NCI-H2196 treated with DMSO at 0.1 percent for 48 hours (cell line): Measurements from ENCODE around the gene TMEM223.
A peak's percentile ranks its signal among the peaks of the same experiment; 100 is the strongest.
"Not testable (repeated sequence)": the region's sequence is repeated elsewhere in the genome, so short reads cannot be mapped to it uniquely, and the experiment has no call there.

Source experiments
- DNase-seq: peaks from one replicate; lab custom pipeline; 2025; ENCODE audit not compliant: unreplicated experiment; lab: John Stamatoyannopoulos, UW

TMEM223 gene, protein sequence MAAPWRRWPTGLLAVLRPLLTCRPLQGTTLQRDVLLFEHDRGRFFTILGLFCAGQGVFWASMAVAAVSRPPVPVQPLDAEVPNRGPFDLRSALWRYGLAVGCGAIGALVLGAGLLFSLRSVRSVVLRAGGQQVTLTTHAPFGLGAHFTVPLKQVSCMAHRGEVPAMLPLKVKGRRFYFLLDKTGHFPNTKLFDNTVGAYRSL

DNA sequence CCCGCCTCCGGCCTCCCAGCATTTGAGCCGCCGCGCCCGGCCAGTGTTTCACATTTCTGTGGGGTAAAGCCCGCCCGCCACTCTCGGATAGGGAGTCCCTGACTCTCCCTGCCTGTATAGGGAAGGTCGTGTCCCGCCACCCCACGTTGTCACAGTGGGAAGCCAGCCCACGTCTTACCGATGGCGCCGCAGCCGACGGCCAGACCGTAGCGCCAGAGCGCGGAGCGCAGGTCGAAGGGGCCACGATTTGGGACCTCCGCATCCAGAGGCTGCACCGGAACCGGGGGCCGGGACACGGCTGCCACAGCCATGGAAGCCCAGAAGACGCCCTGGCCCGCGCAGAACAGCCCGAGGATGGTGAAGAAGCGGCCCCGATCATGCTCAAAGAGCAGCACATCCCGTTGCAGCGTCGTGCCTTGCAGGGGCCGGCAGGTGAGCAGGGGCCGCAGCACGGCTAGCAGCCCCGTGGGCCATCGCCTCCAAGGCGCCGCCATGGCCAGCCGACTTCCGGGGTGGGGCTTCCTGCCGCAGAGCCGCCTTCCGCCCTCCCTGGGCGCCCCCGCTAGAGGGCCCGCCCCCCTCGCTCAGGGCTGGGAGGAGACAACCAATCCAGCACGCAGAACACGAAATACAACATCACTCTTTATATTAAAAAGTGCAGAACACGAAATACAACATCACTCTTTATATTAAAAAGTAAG, at the start of gene TMEM223:
TSS of gene TMEM223 (minus strand) at position 506 of the 701 bp plus-strand sequence. CDS start at position 494, 12 bp downstream.
- peak; percentile 80 for DNase-seq

DNA sequence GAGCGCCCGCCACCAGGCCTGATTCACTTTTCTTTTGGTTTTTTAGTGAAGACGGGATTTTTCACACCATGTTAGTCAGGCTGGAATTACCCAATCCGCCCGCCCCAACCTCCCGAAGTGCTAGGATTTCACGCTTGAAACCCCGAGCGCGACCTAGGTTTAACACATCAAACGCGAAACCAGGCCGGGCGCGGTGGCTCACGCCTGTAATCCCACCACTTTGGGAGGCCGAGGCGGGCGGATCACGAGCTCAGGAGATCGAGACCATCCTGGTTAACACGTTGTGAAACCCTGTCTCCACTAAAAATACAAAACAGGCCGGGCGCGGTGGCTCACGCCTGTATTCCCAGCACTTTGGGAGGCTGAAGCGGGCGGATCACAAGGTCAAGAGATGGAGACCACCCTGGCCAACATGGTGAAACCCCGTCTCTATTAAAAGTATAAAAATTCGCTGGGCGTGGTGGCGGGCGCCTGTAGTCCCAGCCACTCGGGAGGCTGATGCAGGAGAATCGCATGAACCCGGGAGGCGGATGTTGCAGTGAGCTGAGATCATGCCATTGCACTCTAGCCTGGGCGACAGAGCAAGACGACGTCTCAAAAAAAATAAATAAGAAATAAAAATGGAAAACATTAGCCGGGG, 49.0 kb upstream of the TMEM223 start:
- peak; percentile 50 for DNase-seq

DNA sequence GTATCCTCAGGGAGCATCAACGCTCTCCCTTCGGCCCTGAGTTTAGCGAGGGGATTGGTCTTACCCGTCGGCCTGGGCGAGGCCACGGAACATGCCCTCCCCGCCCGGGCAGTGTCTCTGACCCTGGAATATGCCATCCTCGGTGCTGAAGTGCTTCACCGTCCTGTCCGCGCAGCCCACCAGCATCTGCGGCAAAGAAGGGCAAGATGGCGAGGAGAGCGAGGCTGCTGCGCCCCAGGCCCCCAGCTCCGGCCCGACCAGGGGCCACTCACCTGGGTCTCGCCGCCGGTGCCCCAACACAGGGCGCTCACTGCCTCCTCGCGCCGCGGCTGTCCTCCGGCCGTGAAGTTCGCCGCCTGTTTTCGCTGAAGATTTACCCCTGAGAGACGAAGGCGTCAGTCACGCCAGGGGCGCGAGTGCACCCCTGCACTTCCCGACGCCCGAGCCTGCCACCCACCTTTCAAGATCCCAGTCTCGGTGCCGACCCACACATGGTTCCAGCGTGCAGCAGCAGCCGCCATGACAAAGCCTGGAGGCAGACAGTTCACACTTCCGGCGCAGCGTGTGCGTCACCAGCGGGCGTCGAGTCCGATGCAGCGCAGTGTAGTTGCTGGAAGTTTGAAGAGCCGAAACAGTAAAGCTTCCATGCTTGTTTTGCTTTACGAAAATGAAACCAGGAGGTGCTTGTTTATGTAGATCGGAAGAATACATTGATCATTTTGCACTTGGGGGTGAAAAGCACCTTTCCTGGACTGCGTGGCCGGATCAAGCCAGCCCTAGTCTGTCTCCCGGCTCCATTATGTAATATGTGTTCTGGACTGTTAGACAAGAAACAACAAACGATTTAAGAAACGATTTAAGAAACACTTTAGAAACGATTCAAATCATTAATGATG, 47.5 kb upstream of the TMEM223 start, which contains the start of gene WDR74:
TSS of gene WDR74 (minus strand) at position 541 of the 896 bp plus-strand sequence. CDS start at position 521, 20 bp downstream.
- DNase-seq, result peak; percentile 78

GRCh38 chr11:62835336-62835735, 43.5 kb upstream of the TMEM223 start:
- no peak for DNase-seq

DNA sequence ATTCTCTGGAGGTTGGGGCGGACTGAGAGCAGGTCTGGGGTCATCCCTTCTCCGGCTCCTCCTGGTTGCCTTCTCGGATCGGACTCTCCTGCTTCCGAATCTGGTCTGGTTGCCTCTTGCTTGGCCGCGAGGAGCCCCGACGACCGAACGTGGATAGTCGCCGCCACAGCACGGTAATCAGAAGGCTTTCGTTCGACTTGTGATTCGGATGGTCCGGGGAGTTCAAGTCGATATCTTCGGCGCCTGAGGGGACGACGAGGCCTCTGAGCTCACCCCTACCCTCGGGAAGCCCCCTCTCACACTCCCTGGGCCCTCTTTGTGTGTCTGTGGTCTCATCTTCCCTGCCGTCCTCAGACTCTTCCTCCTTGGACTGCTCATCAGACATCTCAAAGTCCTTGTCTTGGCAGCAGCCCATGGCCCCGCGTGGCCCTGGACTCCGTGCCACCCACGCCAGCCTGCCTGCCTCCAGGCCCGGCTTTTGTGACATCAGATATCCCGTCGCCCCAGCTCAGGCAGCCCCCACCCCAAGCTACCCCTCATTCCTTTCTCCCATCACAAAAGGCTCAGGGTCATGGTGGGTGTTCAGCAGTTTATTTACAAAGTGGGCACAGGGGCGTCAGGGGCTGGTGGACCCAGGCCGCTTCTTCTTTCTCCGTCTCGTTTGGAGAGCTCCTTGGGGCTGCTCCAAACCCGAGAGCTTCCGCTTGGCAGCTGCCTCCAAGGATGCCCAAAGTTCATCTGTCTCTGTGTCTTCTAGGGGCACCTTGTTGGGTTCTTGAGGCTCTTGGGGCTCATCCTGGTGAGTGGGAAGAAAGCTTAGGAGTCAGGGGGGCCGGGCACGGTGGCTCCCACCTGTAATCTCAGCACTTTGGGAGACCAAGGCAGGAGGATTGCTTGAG, 40.8 kb upstream of the TMEM223 start, which contains the start of gene TEX54:
TSS of gene TEX54 (minus strand) at position 506 of the 899 bp plus-strand sequence.
- DNase-seq, result no peak

- DNase-seq, result peak; percentile 98
Observed at GRCh38 chr11:62831520-62832335, 39.9 kb upstream of the TMEM223 start, which contains the start of gene STX5. TSS of gene STX5 (minus strand) at chr11:62832051. CDS start at chr11:62831243, 808 bp downstream.

DNA sequence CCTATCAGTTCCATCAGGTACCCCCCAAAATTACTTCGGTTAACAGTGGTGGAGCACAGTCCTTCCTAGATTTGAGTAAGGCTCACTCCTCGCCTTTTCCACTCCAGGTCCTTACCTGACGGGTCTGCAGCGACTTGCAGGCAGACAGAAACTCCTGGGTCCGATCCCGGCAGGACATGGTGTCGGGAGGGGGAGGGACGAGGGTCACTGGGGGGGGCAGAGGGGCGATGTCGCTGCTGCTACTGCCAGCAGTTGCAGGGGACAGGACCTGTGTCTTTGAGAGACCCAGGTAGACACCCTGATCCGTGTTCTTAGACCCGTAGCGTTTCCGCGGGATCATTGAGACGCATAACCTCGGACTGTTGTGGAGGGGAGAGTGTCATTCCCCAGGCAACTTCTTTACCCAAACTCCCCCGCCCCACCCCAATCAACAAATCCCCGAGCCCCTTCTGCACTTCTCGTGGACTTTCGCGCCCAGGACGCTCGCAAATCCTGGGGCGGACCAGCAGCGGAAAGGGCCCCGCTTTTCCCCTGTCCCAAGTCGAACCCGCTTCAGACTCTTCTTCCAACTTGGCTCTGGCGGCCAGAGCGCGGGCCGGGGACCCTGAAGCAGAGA, 39.2 kb upstream of the TMEM223 start:
- no peak for DNase-seq

GRCh38 chr11:62828130-62828529, 36.3 kb upstream of the TMEM223 start:
- not testable (repeated sequence) for DNase-seq

DNA sequence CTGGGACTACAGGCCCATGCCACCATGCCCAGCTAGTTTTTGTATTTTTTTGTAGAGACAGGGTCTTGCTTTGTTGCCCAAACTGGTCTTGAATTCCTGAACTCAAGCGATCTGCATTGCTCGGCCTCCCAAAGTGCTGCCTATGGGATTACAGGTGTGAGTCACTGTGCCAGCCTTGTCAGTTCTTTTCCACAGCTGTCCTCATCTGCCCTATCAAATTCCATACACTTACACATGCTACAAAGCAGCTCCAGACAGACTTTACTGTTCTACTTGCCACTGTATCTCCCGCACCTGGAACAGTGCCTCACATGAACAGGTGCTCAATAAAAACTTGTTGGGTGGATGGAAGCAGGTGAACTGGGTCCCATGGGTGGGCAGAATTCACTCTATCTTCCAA, 31.9 kb upstream of the TMEM223 start:
- DNase-seq, result no peak

DNA sequence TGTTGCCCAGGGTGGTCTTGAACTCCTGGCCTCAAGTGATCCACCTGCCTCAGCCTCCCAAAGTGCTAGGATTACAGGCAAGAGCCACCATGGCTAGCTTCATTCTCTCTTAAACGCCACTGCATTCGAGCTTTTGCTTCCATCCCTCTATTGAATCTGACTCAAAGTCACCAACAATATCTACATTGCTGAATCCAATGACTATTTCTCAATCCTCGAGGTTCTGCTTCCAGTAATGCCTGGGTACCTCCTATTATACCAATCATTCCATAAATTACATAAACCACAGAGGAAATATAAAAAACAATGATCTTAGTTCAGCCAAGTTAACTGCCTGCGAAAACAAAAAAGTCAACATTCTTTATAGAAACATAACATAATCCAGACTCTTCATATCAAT, 25.3 kb upstream of the TMEM223 start:
- no peak for DNase-seq

DNA sequence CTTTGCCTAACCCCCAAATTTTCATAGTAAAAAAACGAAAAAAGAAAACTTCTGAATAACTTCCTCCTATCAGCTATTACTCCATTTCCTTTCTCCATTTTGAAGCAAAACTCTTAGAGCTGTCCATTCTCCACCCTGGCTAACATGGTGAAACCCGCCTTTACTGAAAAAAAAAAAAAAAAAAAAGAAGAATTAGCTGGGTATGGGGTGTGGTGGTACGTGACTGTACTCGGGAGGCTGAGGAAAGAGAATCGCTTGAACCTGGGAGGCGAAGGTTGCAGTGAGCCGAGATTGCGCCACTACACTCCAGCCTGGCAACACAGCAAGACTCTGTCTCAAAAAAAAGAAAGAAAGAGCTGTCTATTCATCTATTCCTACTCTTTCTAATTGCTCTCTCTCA, 24.8 kb upstream of the TMEM223 start:
- DNase-seq, result no peak

DNA sequence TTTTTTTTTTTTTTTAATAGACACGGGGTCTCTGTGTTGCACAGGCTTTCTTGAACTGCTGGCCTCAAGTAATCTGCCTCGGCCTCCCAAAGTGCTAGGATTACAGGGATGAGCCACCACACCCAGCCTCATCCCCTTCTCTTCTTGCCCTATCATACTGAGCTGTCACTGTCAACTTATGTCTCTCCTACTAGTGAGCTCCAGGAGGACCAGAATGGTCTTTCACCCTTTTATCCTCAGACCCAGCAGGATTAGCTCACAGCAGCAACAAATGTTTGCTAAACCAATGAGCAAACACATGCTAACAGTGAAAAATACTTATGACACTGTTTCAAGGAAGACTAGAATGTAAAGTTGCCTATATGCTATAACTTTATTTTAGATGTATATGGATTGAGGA, 19.9 kb upstream of the TMEM223 start:
- no peak for DNase-seq

- DNase-seq, result no peak
Observed at GRCh38 chr11:62810748-62811147, 18.9 kb upstream of the TMEM223 start.

GRCh38 chr11:62806611-62807121, 14.9 kb upstream of the TMEM223 start:
- no peak for DNase-seq

DNA sequence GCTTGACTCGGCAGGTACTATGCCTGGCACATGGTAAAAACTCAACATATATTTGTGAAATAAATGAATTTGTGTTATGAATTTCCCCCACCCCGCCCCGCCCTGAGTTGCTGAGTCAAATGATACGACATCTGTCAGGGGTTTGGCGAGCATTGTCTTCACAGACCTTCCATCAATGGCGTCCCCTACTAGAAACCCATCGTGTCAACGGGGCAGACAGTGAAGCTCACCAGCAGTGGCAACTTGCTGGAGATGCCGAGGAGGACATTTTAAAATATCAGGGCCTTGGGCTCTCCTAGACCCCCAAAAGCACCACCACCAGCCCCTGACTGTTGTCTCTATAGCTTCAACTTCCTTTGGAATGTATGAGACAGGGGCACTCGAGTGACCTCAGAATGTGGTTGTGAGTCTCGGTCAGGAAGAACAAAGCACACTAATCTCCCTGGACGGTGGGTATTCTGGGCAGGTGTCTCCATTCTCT, 14.2 kb upstream of the TMEM223 start:
- no peak for DNase-seq

DNA sequence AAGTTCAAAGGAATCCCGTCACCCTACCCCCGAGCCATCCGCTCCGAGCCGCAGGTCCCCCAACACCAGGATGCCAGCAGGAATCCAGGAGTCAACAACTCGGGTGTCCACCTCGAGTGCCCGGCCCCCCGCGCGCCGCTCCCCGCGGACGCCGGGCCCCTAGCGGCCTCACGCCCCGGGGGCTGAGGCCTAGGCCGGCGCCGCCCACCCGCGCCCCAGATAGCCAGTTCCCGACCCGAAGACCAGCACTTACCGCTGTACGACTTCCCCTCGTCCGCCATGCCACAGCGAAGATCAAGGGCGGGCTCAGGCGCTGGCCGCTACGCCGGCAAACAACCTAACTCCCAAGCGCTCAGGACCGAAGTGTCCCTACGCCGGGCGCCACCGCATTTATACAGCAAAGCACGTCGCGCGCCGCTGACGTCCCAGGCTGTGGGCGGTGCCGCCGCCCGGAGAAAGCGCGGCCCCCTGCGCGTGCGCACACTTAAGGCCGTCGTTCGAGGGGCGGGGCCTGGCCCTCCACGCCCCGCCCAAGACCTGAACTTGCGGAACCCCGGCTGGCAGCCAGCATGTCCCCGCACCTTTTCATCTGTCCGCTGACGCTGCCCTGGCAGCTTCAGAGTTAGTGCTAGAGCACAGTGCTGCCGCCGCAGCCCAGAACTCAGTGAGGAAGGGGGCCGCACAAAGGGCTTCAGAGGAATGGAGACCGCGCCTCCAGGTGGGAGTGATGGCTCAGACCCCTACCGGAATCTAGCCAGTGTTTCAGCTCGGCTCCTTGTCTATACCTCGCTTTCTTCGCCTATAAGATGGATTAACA, 13.5 kb upstream of the TMEM223 start, which contains the start of gene NXF1:
TSS of gene NXF1 (minus strand) at position 365 of the 817 bp plus-strand sequence. CDS start at position 281, 84 bp downstream.
- DNase-seq, result peak; percentile 88
